SKM-1 (cell line): ENCODE measurements around the gene SMTN.

ENCODE experiments used
- DNase-seq: peaks from one replicate; lab custom pipeline; 2025; ENCODE audit not compliant: unreplicated experiment; lab: John Stamatoyannopoulos, UW

The SMTN gene

GRCh38 chr22:31148953-31149627, 68.0 kb downstream of the SMTN start:
- peak; percentile 24 for DNase-seq

GRCh38 chr22:31150615-31151014, 69.5 kb downstream of the SMTN start:
- no peak for DNase-seq

- peak; percentile 59 for DNase-seq
These were observed 70.8 kb downstream of the SMTN start for GRCh38 chr22:31151872-31152271.

- no peak for DNase-seq
These were observed 72.2 kb downstream of the SMTN start for GRCh38 chr22:31153357-31153756.
